GM19043 (cell line): Measurements from ENCODE around the gene VPS4A.
"Not testable (repeated sequence)": the region's sequence is repeated elsewhere in the genome, so short reads cannot be mapped to it uniquely, and the experiment has no call there.

ENCODE experiments used
- ATAC-seq: cut with Tn5 transposase; IDR thresholded peaks from one replicate; pipeline ENCODE4 v1.9.1; 2021; ENCODE audit warnings: low read depth; ENCODE audit not compliant: unreplicated experiment

VPS4A gene

DNA sequence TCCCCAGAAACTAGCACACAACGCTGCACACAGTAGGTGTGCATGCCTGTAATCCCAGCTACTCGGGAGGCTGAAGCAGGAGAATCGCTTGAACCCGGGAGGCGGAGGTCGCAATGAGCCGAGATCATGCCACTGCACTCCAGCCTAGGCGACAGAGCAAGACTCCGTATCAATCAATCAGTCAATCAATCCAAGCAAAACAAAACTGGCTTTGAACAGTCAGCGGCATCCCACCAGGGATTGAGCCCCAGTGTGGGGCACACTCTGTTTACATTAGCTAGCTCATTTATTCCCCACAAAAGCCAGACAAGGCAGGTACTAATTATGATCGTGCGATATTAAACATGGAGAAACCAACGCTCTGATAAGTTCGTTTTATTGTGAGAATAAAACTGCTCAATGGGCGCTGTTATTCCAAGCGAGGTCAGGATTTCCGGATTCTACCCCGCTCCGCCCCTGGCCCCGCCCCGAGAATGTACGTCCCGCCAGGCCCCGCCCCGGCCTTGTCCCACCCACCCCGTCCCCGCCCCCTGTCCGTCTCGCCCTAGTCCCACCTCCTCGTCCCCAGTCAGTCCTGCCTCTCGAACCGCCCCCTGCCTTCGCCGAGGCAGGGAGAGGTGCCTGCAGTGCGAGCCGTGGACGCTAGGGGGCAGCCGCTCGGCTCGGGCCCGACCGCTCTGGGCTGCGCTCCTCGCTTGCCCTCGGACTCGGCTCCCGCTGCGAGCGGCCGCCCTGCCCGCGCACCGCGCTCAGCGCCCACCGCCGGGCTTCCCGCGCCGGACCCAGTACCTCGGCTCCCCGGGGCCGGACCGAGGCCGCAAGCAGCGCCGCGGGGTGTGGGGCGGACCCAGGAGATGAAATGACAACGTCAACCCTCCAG, at the start of gene VPS4A:
Gene VPS4A (plus strand): TSS at position 698 of the 880 bp plus-strand sequence. CDS start 162 bp downstream, at position 860.
- peak; percentile 95 for ATAC-seq

DNA sequence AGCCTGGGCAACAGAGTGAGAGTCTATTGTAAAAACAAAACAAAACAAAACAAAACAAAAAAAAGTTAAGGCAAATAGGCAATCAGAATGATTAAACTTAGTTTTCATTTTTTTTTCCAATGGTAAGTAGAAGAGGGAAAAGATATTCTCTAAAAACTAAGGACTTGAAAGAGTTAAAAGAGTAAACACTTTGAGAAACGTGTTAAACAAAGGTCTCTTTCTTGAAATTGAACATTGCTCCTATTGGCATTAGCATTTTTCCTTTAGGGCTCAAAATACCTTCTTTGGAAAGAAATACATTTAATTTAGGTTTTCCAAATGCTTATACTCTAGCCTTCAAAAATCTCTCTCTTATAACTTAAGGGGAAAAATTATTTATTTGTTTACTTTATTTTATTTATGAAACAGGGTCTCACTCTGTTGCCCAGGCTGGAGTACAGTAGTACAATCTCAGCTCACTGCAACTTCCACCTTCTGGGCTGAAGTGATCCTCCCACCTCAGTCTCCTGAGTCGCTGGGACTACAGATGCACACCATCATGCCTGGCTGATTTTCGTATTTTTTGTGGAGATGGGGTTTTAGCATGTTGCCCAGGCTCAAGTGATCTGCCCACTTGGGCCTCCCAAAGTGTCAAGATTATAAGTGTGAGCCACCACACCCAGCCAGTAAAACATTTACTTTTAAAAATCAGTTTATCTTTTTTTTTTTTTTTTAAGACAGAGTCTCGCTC, 44.7 kb upstream of the VPS4A start:
- ATAC-seq = no peak

DNA sequence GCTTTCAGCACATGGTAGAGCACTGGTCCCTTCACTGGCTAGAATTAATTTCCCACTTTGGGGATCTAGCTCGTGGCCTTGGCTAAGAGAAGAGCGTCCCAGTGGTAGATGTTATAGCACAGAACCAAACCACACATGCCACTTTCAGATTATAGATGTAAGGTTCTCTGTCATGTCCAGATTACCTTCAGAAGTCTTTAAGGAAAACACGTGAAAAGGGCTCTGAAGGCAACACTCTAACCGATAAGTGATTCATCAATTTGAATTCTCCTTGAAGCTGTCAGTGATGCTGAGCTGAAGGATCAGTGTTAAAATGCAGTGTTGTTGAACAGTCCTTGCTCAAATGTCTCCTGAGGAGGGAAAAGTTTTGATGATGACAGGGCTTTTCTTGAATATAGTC, 43.5 kb upstream of the VPS4A start:
- ATAC-seq = no peak

DNA sequence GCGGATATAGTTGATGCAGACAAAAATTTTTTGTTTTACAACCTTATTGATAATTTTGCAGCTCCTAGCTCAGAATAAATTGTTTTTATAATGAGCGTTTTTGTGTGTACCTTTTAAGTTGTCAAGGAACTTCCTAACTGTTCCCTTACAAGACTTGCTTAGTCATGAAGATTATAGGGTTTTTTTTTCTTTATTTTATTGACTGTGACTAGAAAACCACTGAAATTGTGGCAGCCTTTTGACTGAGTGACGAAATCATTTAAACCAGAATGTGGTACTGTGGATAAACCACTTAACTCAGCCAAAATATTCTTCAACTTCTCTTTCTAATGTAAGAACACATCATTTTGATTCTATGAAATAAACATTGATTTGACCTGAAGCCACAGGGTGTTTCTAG, 40.8 kb upstream of the VPS4A start:
- no peak for ATAC-seq

DNA sequence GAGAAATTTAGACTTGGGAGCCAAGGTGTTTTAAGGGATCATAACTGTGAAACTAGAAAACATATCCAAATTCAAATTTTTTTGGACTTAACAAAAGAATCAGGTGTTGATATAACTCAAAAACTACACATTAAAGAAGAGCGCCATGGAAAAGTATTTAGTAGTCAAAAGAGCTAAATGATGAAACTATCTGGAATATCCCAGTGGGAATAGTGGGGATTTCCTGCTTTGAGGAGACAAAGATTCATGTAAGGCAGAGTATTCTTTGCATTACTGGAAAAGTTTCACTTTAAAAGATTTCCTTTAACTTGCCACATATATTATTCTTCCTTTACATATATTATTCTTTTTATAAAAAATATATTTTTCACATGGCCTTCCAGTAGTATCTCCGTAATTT, 40.3 kb upstream of the VPS4A start:
- ATAC-seq = no peak

DNA sequence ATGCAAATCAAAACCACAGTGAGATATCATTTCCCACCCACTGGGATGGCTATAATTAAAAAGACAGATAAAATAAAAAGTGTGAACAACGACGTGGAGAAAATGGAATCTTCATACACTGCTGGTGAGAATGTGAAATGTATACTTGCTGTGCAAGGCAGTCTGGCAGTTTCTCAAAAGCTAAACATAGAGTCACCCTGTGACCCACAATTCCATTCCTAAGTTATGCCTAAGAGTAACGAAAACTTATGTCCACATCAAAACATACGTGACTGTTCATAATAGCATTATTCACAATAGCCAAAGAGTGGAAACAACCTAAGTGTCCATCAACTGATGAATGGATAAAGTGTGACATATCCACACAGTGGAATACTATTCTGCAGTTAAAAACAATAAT, 38.1 kb upstream of the VPS4A start:
- ATAC-seq = no peak

DNA sequence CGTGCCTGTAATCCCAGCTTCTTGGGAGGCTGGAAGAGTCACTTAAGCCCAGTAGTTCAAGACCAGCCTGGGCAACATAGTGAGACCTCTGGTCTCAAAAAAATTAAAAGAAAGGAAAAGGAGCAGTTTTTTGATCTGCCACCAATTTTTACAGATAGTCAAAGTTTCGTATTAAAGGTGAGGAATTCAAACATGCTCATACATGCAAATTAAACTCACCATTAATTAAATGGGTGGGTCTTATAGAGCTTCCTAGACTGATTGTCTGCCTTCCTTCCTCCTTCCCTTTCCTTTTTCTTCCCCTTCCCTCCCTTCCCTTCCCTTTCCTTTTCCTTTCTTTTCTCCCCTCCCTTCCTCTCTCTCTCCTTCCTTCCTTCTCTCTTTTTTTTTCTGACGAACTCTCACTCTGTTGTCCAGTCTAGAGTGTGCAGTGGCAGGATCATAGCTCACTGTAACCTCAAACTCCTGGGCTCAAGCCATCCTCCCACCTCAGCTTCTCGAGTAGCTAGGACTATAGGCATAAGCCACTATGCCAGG, 36.4 kb upstream of the VPS4A start:
- no peak for ATAC-seq

DNA sequence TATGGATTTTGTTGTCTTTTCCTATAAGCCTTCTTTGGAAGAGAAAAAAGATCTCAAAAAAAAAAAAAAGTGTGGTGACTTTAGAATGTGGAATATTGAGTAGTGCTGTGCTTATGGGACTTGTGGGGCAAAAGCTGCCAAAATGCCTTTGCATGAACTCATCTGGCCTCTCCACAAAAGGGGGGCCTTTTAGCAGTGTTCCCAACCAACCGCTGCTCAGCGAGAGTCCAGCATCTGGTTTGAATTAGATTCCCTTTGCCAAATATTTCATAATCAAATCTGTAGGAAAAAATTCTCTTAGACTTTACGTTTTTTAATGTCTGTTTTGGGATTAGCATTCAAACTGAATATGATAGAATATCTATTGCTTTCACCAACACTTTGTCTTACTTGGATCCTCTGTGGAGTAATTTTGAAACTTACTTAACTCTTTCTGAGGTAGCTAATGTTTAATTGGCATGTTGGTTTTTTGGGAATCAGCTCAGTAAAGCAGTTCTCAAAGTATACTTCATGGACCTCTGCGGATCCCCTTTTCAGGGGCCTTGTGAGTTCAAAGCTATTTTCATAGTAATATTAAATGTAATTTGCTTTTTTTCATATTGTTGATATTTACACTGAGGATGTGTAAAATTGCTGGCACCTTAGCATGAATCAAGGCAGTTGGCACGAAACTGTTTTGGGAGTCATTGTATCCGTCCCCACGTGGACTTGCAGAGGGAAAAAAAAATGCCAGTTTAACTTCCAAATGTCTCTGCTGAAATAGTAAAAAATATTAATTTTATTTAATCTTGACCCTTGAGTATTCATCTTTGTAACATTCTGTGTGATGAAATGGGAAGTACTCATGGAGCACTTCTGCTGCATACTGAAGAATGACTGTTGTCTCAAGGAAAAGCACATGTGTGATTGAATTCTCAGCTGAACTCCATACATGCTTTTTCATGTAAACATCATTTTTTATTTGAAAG, 34.7 kb upstream of the VPS4A start:
- no peak for ATAC-seq

DNA sequence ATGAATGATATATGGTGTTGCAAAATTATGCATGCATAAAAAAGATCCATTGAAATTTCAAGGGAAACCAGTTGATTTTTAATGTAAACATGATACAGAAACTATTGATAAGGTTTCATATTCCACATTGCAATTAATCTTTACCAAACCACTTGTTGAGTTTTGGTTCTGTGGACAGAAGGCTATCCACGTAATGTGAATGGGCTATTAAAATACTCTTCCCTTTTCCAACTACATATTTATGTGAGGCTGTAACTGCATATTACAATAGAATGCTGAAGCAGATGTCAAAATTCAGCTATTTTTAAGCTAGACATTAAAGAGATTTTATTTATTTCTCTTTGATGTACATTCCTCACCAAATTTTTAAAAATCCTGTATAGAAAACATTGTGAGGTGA, 33.7 kb upstream of the VPS4A start:
- no peak for ATAC-seq

DNA sequence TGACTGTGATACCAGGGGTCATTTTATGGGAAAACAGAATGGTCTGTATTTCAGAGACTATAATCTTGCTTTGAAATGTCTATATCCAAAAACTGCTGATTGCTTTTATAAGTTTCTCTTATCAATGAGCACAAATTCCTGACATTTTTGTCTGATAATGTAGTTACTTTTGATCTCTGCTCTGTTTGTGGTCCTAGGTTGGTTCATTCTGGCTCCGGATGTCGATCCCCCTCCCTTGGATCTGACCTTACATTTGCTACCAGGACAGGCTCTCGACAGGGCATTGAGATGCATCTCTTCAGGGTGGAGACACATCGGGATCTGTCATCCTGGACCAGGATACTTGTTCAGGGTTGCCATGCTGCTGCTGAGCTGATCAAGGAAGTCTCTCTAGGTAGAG, 27.3 kb upstream of the VPS4A start:
- no peak for ATAC-seq

DNA sequence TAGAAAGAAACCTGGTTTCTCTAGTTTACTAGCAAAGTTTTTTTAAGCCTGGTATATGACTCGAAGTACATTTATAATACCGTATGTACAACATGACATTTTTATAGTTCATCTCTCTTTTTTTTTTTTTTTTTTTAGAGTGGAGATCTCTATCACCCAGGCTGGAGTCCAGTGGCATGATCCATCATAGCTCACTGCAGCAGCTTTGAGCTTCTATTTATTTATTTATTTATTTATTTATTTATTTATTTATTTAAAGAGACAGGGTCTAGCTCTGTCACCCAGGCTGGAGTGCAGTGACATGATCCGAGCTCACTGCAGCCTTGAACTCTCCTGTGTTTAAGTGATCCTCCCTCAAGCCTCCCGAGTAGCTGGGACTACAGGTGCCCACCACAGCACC, 25.9 kb upstream of the VPS4A start:
- no peak for ATAC-seq

DNA sequence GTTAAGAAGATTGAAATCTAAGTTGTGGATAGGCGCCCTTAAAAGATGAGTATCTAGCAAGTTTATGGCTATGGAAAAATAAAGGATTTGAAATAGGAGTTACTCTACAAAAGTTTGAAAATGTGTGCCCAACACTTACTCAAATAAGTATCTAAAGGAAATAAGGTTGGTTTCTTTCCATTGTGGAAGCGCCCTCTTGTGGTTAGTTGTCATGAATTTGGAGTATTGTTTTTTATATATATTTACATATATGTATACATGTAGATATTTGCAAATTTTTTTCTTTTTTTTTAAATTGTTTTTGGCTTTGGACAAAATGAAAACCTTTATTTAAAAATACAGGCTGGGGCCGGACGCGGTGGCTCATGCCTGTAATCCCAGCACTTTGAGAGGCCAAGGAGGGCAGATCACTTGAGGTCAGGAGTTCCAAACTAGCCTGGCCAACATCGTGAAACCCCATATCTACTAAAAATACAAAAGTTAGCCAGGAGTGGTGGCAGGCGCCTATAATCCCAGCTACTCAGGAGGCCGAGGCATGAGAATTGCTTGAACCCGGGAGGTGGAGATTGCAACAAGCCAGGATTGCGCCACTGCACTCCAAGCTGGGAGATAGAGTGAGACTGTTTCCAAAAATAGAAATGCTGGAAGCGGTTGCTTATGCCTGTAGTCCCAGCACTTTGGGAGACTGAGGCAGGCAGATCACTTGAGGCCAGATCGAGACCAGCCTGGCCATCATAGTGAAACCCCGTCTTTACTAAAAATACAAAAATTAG, 24.0 kb upstream of the VPS4A start:
- no peak for ATAC-seq

DNA sequence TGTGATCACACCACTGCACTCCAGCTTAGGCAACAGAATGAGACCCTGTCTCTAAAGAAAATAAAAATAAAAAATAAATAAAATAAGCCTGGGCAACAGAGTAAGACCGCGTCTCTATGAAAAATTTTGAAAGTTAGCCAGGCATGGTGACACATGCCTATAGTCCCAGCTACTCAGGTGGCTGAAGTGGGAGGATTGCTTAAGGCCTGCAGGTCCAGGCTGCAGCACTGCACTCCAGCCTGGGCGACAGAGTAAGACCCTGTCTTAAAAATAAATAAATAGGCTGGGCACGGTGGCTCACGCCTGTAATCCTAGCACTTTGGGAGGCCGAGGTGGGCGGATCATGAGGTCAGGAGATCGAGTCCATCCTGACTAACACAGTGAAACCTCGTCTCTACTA, 19.5 kb upstream of the VPS4A start:
- not testable (repeated sequence) for ATAC-seq

DNA sequence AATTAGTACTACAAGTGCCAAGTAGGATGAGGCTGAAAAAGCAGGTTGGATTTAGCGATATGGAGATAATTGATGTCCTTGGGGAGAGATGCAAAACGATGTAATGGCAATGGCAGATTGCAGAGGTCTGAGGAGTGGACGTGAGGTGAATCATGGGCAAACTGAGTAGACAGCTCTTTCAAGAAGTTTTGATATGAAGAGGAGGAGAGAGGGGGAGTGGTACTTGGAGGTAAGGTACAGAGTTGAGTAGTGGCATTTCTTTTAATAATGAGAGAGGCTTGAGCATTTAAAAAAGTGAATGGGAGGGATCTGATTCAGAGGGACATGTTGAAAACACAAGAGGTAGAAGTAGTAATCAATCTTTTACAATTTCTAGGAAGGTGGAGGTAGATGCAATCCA, 17.7 kb upstream of the VPS4A start:
- ATAC-seq = no peak

DNA sequence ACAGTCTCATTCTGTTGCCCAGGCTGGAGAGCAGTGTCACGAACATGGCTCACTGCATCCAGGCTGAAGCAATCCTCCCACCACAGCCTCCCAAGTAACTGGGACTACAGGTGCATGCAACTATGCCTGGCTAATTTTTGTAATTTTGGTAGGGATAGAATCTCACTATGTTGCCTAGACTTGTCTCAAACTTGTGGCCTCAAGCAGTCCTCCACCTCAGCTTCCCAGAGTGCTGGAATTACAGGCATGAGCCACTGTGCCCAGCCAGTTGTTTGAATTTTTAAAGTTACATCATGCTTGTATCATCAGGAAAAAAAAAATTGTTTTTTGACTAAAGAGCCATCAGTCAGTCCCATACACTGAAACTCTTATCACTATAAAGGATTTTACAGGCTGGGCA, 17.1 kb upstream of the VPS4A start:
- no peak for ATAC-seq

DNA sequence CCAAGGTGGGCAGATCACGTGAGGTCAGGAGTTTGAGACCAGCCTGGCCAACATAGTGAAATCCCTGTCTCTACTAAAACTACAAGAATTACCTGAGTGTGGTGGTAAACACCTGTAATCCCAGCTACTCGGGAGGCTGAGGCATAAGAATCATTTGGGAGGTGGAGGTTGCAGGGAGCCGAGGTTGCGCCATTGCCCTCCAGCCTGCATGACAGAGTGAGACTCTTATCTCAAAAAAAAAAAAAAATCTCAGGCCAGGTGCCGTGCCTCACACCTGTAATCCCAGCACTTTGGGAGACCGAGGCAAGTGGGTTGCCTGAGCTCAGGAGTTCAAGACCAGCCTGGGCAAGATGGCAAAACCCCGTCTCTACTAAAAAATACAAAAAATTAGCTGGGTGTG, 14.4 kb upstream of the VPS4A start:
- not testable (repeated sequence) for ATAC-seq

DNA sequence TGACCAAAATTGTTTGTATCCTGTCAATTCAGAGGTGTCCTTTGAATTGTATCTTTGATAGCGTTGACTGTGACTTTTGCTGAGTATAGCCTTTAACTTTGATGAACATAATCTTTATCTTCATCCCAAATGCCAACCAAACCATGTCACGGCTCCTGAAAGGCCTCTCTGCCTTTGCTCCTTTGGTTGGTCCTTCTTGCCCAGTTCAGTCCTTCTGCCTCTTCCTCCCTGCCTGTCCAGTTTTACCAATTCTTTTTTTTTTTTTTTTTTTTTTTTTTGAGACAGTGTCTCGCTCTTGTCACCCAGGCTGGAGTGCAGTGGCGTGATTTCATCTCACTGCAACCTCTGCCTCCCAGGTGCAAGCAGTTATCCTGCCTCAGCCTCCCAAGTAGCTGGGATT, 12.9 kb upstream of the VPS4A start:
- no peak for ATAC-seq

DNA sequence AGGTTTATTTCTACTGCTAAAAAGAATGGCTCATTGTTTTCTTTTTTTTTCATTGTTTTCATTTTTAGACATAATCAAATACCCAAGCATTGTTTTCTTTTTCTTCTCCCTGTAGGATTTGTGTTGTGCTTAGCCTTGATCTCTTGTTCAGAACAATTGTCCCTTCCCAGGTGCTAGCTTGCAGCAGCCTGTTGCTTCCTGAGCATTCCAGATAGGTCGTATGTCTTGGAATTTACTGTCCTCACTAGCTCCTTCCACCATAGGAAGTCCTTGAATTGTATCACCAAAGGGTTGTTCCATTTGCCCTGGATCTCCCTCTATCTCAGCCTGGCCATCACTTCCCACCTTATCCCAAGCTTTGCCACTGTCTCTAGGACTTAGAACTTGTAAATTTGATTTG, 10.0 kb upstream of the VPS4A start:
- no peak for ATAC-seq

DNA sequence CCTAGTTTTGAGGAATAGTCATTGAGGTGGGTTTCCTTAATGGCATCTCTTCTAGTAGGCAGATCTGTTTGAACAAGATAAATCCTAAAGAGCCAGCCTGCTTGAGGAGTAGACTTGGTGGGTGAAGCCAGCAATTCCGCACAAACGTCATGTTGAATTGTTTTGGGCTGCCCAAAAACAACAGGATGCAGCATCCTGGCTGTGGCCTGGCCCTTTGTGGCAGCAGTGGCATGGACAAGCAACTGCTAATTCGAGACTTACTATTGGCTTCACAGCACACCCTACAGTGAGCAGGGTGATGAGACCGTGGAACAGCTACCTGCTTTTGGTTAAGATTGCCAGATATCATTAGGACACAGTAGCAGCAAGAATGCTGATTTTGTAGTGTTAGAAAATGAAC, 9.3 kb upstream of the VPS4A start:
- ATAC-seq = no peak

DNA sequence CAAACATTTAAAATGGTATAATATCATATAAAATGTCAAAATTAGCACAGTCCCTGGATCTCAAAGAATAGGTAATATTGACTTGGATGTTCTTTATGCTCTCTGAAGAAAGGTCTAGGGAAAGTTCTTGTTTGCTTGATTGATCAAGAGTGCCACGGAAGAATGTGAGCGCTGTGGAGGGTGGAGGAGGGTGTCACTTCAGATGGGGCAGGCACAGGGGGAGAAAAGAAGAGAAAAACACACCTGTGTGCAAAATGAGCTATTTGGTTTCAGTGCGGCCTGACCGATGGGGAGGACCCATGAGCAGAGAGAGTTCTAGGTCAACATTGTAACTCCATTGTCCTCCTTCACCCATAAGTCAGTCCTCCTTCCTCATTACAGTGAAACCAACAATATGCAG, 8.8 kb upstream of the VPS4A start:
- ATAC-seq = no peak
